GM12878 (cell line): ENCODE measurements around the gene AGTPBP1.

Experiments used
- FOXK2 ChIP-seq: fragments of 450-650 bp; IDR thresholded peaks from 2 replicates; pipeline ENCODE4 v1.6.1; 2017; ENCODE audit warnings: mild to moderate bottlenecking, moderate library complexity
- MYC ChIP-seq: IDR thresholded peaks from 2 replicates; pipeline ENCODE4 v1.6.1; 2011; ENCODE audit warnings: mild to moderate bottlenecking, low read length, moderate library complexity, inconsistent platforms; ENCODE audit not compliant: insufficient read depth, insufficient replicate concordance, insufficient read length, severe bottlenecking
- RFX5 ChIP-seq: IDR thresholded peaks from 2 replicates; pipeline ENCODE4 v1.6.1; 2011; ENCODE audit warnings: low read depth, low read length, improper control_type of control experiment
- SREBF2 ChIP-seq: IDR thresholded peaks from 2 replicates; pipeline ENCODE4 v1.6.1; 2012; ENCODE audit warnings: mild to moderate bottlenecking, low read length
- TF ChIP-seq, protein P1 (sequence below), 3 experiments: IDR thresholded peaks in 2 of 3; conservative IDR thresholded peaks in 1 of 3; 2 replicates each; pipeline ENCODE4 v1.5.1; 2011; ENCODE audit warnings: low read depth in 3 of 3, low read length in 3 of 3, mild to moderate bottlenecking in 3 of 3, control low read depth in 2 of 3, moderate library complexity in 2 of 3, inconsistent platforms in 1 of 3, mixed read lengths in 1 of 3; ENCODE audit not compliant: control insufficient read depth in 2 of 3, insufficient read depth in 1 of 3; ENCODE audit errors: extremely low read depth in 1 of 3

DNA sequence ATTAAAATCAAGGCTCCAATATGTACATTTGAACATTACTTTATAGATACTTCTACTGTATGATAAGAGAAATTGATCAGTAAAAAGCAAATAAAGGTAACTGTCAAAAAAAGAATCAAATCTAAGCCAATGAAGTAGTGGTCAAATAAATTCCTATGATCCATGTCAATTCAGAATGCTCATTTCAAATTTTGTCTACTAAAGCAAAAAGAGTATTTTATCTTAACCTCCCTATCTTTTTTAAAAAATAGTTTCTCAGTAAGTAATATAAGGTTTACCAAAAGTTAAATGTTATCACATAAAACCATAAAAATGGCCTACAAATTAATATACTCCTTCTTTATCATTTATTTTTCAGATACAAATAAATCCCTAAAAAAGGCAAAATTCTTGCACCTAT is 165.9 kb downstream of the AGTPBP1 start:
- no peak for TF ChIP-seq MYC
- TF ChIP-seq FOXK2 = no peak
- TF ChIP-seq, protein P1, sequence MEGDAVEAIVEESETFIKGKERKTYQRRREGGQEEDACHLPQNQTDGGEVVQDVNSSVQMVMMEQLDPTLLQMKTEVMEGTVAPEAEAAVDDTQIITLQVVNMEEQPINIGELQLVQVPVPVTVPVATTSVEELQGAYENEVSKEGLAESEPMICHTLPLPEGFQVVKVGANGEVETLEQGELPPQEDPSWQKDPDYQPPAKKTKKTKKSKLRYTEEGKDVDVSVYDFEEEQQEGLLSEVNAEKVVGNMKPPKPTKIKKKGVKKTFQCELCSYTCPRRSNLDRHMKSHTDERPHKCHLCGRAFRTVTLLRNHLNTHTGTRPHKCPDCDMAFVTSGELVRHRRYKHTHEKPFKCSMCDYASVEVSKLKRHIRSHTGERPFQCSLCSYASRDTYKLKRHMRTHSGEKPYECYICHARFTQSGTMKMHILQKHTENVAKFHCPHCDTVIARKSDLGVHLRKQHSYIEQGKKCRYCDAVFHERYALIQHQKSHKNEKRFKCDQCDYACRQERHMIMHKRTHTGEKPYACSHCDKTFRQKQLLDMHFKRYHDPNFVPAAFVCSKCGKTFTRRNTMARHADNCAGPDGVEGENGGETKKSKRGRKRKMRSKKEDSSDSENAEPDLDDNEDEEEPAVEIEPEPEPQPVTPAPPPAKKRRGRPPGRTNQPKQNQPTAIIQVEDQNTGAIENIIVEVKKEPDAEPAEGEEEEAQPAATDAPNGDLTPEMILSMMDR (IDR thresholded peaks at IDR 0.05 in 2 of 3, conservative IDR thresholded peaks at IDR 0.05 in 1 of 3; ENCODE audit: control insufficient read depth in 2 of 3, extremely low read depth in 1 of 3, insufficient read depth in 1 of 3, low read depth in 3 of 3, low read length in 3 of 3) = no peak
- TF ChIP-seq SREBF2 = no peak
- TF ChIP-seq RFX5 = no peak
